ENCODE data around the gene EML2.
"Not testable (repeated sequence)": the region's sequence is repeated elsewhere in the genome, so short reads cannot be mapped to it uniquely, and the experiment has no call there.

The EML2 gene

GRCh38 chr19:45636902-45637301 lies 2.3 kb downstream of the EML2 start:
- H3K36me3 ChIP-seq (ENCODE audit: control insufficient read depth, insufficient read depth, low read length): no peaks in the 10 kb centered on the region
- H3K9me3 ChIP-seq (ENCODE audit: control insufficient read depth, insufficient read depth, low read length): no peaks in the 10 kb centered on the region
- no peaks in the 10 kb centered on the region for H3K27me3 ChIP-seq (ENCODE audit: control insufficient read depth, insufficient read depth, low read length)
- H3K9ac ChIP-seq (ENCODE audit: low read depth, low read length): no peak overlapping the region
- peaks cover 12% of the 10 kb centered on the region for H3K4me1 ChIP-seq (ENCODE audit: control insufficient read depth, insufficient read depth, low read length)
- H3K27ac ChIP-seq (ENCODE audit: low read depth, low read length): no peak overlapping the region
- no peak overlapping the region for H3K4me3 ChIP-seq (ENCODE audit: low read depth, low read length)

- H3K4me3 ChIP-seq (ENCODE audit: low read depth, low read length): no peak overlapping the region
- H3K36me3 ChIP-seq (ENCODE audit: control insufficient read depth, insufficient read depth, low read length): no peaks in the 10 kb centered on the region
- H3K27me3 ChIP-seq (ENCODE audit: control insufficient read depth, insufficient read depth, low read length): no peaks in the 10 kb centered on the region
- H3K9ac ChIP-seq (ENCODE audit: low read depth, low read length): no peak overlapping the region
- no peak overlapping the region for H3K27ac ChIP-seq (ENCODE audit: low read depth, low read length)
- H3K9me3 ChIP-seq (ENCODE audit: control insufficient read depth, insufficient read depth, low read length): no peaks in the 10 kb centered on the region
- H3K4me1 ChIP-seq (ENCODE audit: control insufficient read depth, insufficient read depth, low read length): peaks cover 12% of the 10 kb centered on the region
These were observed 2.9 kb downstream of the EML2 start for GRCh38 chr19:45636275-45636674.

GRCh38 chr19:45632468-45633196 lies 6.6 kb downstream of the EML2 start:
- Histone ChIP-seq H3K27ac (ENCODE audit: low read depth, low read length) (peak overlapping the region; percentile 83), H3K4me1 (ENCODE audit: control insufficient read depth, insufficient read depth, low read length) (peaks cover 17% of the 10 kb centered on the region), H3K9me3 (ENCODE audit: control insufficient read depth, insufficient read depth, low read length) (no peaks in the 10 kb centered on the region), H3K36me3 (ENCODE audit: control insufficient read depth, insufficient read depth, low read length) (peaks cover 3% of the 10 kb centered on the region; the same call in 1 of the 2 replicates), H3K4me3 (ENCODE audit: low read depth, low read length) (peak overlapping the region; percentile 46), H3K9ac (ENCODE audit: low read depth, low read length) (no peak overlapping the region), H3K27me3 (ENCODE audit: control insufficient read depth, insufficient read depth, low read length) (no peaks in the 10 kb centered on the region)

- Histone ChIP-seq H3K27me3 (ENCODE audit: control insufficient read depth, insufficient read depth, low read length) (no peaks in the 10 kb centered on the region), H3K36me3 (ENCODE audit: control insufficient read depth, insufficient read depth, low read length) (peaks cover 3% of the 10 kb centered on the region; the same call in 1 of the 2 replicates), H3K9me3 (ENCODE audit: control insufficient read depth, insufficient read depth, low read length) (no peaks in the 10 kb centered on the region), H3K4me3 (ENCODE audit: low read depth, low read length) (no peak overlapping the region), H3K4me1 (ENCODE audit: control insufficient read depth, insufficient read depth, low read length) (peaks cover 17% of the 10 kb centered on the region), H3K9ac (ENCODE audit: low read depth, low read length) (no peak overlapping the region), H3K27ac (ENCODE audit: low read depth, low read length) (peak overlapping the region; percentile 71)
These were observed 8.7 kb downstream of the EML2 start for GRCh38 chr19:45630463-45630862.

GRCh38 chr19:45629704-45630103 lies 9.5 kb downstream of the EML2 start:
- Histone ChIP-seq H3K27me3 (ENCODE audit: control insufficient read depth, insufficient read depth, low read length) (no peaks in the 10 kb centered on the region), H3K9ac (ENCODE audit: low read depth, low read length) (no peak overlapping the region), H3K36me3 (ENCODE audit: control insufficient read depth, insufficient read depth, low read length) (peaks cover 3% of the 10 kb centered on the region; the same call in 1 of the 2 replicates), H3K4me3 (ENCODE audit: low read depth, low read length) (no peak overlapping the region), H3K4me1 (ENCODE audit: control insufficient read depth, insufficient read depth, low read length) (peaks cover 17% of the 10 kb centered on the region), H3K9me3 (ENCODE audit: control insufficient read depth, insufficient read depth, low read length) (no peaks in the 10 kb centered on the region), H3K27ac (ENCODE audit: low read depth, low read length) (peak overlapping the region; percentile 67)

GRCh38 chr19:45628219-45628618 lies 11.0 kb downstream of the EML2 start:
- H3K4me1 ChIP-seq (ENCODE audit: control insufficient read depth, insufficient read depth, low read length): peaks cover 17% of the 10 kb centered on the region
- not testable (repeated sequence) for H3K36me3 ChIP-seq (ENCODE audit: control insufficient read depth, insufficient read depth, low read length); H3K27me3 ChIP-seq (ENCODE audit: control insufficient read depth, insufficient read depth, low read length); H3K9ac ChIP-seq (ENCODE audit: low read depth, low read length); H3K9me3 ChIP-seq (ENCODE audit: control insufficient read depth, insufficient read depth, low read length); H3K4me3 ChIP-seq (ENCODE audit: low read depth, low read length); H3K27ac ChIP-seq (ENCODE audit: low read depth, low read length)

- no peak overlapping the region for H3K4me3 ChIP-seq (ENCODE audit: low read depth, low read length)
- no peaks in the 10 kb centered on the region for H3K9me3 ChIP-seq (ENCODE audit: control insufficient read depth, insufficient read depth, low read length)
- H3K27ac ChIP-seq (ENCODE audit: low read depth, low read length): no peak overlapping the region
- H3K27me3 ChIP-seq (ENCODE audit: control insufficient read depth, insufficient read depth, low read length): no peaks in the 10 kb centered on the region
- H3K36me3 ChIP-seq (ENCODE audit: control insufficient read depth, insufficient read depth, low read length): peaks cover 10% of the 10 kb centered on the region; the same call in 1 of the 2 replicates
- H3K9ac ChIP-seq (ENCODE audit: low read depth, low read length): no peak overlapping the region
- H3K4me1 ChIP-seq (ENCODE audit: control insufficient read depth, insufficient read depth, low read length): no peaks in the 10 kb centered on the region
These were observed 15.2 kb downstream of the EML2 start for GRCh38 chr19:45623984-45624383.

GRCh38 chr19:45621976-45622503 lies 17.2 kb downstream of the EML2 start:
- no peaks in the 10 kb centered on the region for H3K4me1 ChIP-seq (ENCODE audit: control insufficient read depth, insufficient read depth, low read length)
- H3K36me3 ChIP-seq (ENCODE audit: control insufficient read depth, insufficient read depth, low read length): peaks cover 14% of the 10 kb centered on the region
- H3K9me3 ChIP-seq (ENCODE audit: control insufficient read depth, insufficient read depth, low read length): no peaks in the 10 kb centered on the region
- H3K27ac ChIP-seq (ENCODE audit: low read depth, low read length): no peak overlapping the region
- H3K4me3 ChIP-seq (ENCODE audit: low read depth, low read length): no peak overlapping the region
- H3K27me3 ChIP-seq (ENCODE audit: control insufficient read depth, insufficient read depth, low read length): no peaks in the 10 kb centered on the region
- no peak overlapping the region for H3K9ac ChIP-seq (ENCODE audit: low read depth, low read length)

- Histone ChIP-seq H3K9ac (ENCODE audit: low read depth, low read length) (no peak overlapping the region), H3K4me1 (ENCODE audit: control insufficient read depth, insufficient read depth, low read length) (no peaks in the 10 kb centered on the region), H3K36me3 (ENCODE audit: control insufficient read depth, insufficient read depth, low read length) (peaks cover 14% of the 10 kb centered on the region)
These were observed 17.8 kb downstream of the EML2 start for GRCh38 chr19:45621389-45621788.

GRCh38 chr19:45616704-45617017 lies 22.5 kb downstream of the EML2 start:
- H3K36me3 ChIP-seq (ENCODE audit: control insufficient read depth, insufficient read depth, low read length): peaks cover 32% of the 10 kb centered on the region
- no peaks in the 10 kb centered on the region for H3K9me3 ChIP-seq (ENCODE audit: control insufficient read depth, insufficient read depth, low read length)
- no peaks in the 10 kb centered on the region for H3K27me3 ChIP-seq (ENCODE audit: control insufficient read depth, insufficient read depth, low read length)
- H3K27ac ChIP-seq (ENCODE audit: low read depth, low read length): peak overlapping the region; percentile 87
- peak overlapping the region; percentile 69 for H3K4me3 ChIP-seq (ENCODE audit: low read depth, low read length)
- no peaks in the 10 kb centered on the region; the same call in 1 of the 2 replicates for H3K4me1 ChIP-seq (ENCODE audit: control insufficient read depth, insufficient read depth, low read length)
- peak overlapping the region; percentile 73 for H3K9ac ChIP-seq (ENCODE audit: low read depth, low read length)

More at GRCh38 chr19:45621389-45621788, 17.8 kb downstream of the EML2 start:
- Histone ChIP-seq H3K4me3 (ENCODE audit: low read depth, low read length) (no peak overlapping the region), H3K27ac (ENCODE audit: low read depth, low read length) (no peak overlapping the region), H3K9me3 (ENCODE audit: control insufficient read depth, insufficient read depth, low read length) (no peaks in the 10 kb centered on the region), H3K27me3 (ENCODE audit: control insufficient read depth, insufficient read depth, low read length) (no peaks in the 10 kb centered on the region)

- Histone ChIP-seq H3K27ac (ENCODE audit: low read depth, low read length) (peak overlapping the region; percentile 90), H3K4me1 (ENCODE audit: control insufficient read depth, insufficient read depth, low read length) (no peaks in the 10 kb centered on the region; the same call in 1 of the 2 replicates), H3K9ac (ENCODE audit: low read depth, low read length) (peak overlapping the region; percentile 73), H3K9me3 (ENCODE audit: control insufficient read depth, insufficient read depth, low read length) (no peaks in the 10 kb centered on the region), H3K27me3 (ENCODE audit: control insufficient read depth, insufficient read depth, low read length) (no peaks in the 10 kb centered on the region), H3K4me3 (ENCODE audit: low read depth, low read length) (peak overlapping the region; percentile 69), H3K36me3 (ENCODE audit: control insufficient read depth, insufficient read depth, low read length) (peaks cover 32% of the 10 kb centered on the region)
These were observed 23.1 kb downstream of the EML2 start for GRCh38 chr19:45615795-45616703.

Data from HUES48 (cell line).